Endothelial cell of hepatic sinusoid (primary cell): ENCODE results near the gene TRPM8.

Experiments used
- in situ Hi-C: cut with HindIII; loops from 2 replicates; pipeline ENCODE4 v1.10.0; 2017; ENCODE audit warnings: low sequenced_read_pairs

Gene TRPM8

DNA sequence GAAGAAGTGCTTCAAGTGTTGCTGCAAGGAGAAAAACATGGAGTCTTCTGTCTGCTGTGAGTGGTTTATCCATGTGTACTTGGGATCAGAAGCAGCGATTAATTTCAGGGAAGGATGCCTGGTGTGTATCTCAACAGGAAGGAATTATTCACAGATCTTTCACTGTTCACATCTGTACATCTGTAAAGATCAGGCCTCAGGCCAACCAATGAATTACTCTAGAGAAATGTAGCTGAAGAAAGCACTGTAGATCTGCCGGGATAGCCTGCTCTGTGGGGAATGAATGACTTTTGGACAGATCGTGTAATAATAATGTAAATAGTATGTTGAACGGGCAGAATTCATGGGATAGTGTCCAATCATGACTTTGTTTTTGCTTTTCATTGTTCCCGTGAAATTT, 79.3 kb downstream of the TRPM8 start:
- in situ Hi-C loops, result no loop called here

DNA sequence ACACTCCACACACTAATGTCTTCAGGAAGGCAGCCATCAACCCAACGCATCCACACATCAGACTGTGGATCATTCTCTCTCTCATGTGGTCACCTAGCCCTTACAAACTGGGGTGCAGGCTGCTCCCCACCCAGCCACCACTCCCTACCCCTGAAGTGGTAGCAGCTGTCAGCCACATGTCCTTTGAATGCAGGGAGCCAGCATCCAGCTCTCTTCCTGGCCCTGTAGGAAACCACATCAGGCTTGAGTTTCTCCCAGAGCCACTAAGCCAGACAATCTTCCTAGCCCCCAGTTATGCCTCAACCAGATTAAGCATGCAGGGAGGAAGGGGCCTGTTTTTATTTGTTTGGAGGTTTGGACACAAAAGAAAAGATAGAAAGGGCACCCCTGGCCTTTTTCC, 80.5 kb downstream of the TRPM8 start:
- in situ Hi-C loops, result no loop called here

DNA sequence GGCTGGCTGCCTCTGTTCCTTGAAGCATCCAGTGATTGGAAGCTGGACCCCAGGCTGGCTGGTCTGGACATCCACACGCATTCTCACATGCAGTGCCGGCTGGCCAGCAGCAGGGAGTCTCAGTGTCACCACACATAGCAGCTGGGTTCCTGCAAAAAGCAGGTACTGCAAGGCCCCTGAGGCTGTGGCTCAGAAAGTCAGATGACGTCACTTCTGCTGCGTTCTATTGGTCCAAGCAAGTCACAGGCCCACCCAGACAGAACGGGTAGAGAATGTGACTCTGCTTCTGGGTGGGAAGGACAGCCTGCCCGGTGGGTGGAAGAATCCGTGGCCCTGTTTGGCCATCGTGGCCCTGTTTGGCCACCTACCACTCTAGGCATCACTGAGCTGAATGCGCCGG, 82.0 kb downstream of the TRPM8 start:
- in situ Hi-C loops, result no loop called here

DNA sequence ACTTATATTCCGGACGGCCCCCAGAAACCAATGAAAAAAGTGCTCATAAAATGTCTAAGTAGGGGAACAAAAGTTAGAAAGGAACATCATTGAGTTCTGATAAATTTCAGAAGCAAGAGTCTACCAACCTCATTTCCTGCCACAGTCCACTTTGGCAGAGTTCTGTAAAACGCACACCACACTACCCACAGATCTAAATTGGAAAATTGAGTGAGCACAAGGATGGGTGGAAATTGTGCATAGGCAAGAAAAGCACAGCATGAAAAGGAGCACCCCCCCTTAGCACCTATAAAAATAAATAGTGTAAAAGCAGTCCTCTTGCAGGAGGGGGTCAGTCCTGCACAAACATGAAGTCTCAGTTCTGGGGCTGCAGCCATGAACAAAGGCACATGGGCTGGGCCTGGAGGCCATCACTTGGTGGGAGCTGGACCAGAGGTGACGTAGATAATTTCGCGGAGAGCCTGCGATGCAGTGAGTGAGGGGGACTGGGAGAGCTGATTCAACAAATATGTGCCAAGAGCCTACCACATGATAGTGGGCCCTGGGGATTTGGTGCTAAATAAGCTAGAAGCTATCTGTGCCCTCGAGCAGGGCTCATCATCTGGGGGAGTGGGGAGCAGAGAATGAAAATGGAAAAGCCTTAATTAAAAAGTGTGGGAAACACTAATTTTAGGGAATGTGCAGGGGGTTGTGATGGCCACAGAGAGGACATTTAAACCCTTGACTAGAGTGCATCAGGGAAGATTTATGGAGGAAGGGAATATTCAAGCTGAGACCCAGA, 84.4 kb downstream of the TRPM8 start:
- in situ Hi-C loops, result loop anchor here (25.0 kb wide), 1 partner anchor 511 kb away; no protein-coding TSS in a partner anchor

DNA sequence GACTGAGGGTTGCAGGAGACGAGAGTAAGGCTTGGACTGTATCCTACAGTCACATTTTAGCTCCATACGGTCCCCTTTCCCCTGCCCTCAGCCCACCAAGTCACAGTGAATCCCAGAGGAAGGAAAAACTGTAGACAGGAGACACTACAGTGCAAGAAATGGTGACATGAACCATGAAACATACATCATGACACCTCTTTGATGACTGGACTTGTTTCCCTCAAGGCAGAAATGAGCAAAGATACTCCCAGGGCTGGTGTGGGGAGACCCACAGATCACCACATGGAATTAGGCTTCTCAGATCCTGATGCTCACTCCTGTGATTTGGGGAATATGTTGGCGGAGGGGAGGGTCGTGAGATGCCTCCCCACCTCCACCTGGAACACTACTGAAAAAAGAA, 85.1 kb downstream of the TRPM8 start:
- in situ Hi-C loops, result loop anchor here (25.0 kb wide), 1 partner anchor 510 kb away; no protein-coding TSS in a partner anchor

DNA sequence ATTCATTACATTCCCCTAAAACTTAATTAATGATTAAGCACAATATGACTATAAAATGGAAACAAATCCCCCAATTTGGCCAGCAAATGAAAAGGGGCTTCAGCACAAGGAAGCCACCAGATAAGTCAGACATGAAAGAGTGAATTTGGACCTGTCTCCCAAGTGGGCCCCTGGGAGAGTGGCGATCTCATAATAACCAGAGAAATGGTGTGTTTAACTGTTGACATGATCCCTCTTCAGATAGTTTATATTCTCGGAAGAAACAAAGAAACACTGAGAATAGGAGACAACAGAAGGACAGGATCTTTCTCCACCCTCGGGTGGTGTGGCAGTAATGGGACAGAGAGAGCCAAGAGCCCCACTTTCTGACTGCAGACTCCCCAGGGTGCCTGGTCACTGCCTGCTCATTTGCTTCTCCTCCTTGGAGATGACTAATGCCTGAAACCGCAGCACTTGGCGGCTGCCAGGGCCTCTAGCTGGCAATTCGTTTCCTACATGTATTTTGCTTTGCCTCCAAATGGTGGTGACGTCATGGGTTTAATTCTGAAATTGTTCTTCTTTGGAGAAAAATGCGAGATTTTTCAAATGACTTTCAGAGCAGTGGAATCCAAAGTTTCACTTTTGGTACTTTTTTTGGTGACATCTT, 86.9 kb downstream of the TRPM8 start:
- in situ Hi-C loops, result loop anchor here (25.0 kb wide), 1 partner anchor 508 kb away; no protein-coding TSS in a partner anchor

DNA sequence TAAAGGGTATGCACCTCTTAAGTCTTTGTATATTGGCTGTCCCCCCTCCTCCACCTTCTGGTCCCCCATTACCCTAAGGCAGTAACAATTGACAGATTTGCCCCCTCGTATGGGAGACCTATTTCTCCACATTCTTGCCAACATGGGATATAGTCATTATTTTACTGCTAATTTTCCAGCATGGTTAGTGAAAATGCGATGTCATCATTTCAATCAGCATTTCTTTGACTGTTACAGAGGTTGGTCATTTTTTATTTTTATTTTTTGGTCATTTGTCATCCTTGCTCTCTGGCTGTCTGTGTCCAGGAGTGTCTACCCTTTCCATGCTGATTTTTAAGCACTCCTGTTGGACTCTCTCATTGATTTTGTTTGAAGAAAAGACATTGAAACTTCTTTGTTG, 88.0 kb downstream of the TRPM8 start:
- in situ Hi-C loops, result loop anchor here (5.0 to 25.0 kb wide), 2 partner anchors 102 to 507 kb away; no protein-coding TSS in a partner anchor

DNA sequence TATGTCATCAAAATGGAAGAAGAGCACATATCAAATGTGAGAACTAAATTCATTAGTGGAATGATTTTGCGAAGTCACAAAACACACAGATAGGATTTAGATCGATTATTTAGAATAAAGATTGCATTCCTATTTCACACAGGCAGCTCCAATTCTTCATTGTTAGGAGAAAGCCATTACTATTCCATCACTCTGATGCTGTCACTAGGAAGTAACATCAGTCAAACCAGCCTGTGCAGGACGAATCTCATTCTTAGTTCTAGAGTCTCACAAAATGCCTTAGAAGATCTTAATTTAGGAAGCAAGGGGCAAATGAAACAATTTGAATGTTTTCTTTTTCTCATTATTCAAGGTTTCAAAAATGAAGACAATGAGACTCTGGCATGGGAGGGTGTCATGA, 89.3 kb downstream of the TRPM8 start:
- in situ Hi-C loops, result loop anchor here (5.0 to 25.0 kb wide), 2 partner anchors 101 to 506 kb away; no protein-coding TSS in a partner anchor

DNA sequence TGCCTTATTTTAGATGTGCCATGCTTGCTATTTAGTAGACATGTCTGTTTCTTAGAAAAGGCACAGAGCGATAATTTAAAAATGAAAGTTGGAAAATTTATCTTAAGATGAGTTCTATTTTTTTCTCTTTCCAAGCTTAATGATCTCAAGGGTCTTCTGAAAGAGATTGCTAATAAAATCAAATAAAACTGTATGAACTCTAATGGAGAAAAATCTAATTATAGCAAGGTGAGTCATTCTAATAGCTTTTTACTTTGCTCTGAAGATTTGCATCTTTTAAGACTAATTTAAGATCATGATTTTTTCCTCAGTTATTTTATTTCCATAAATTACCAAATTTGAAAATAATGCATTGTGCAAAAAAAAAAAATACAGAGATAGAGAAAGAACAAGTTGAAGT, 97.3 kb downstream of the TRPM8 start:
- in situ Hi-C loops, result loop anchor here (25.0 kb wide), 1 partner anchor 498 kb away; no protein-coding TSS in a partner anchor

DNA sequence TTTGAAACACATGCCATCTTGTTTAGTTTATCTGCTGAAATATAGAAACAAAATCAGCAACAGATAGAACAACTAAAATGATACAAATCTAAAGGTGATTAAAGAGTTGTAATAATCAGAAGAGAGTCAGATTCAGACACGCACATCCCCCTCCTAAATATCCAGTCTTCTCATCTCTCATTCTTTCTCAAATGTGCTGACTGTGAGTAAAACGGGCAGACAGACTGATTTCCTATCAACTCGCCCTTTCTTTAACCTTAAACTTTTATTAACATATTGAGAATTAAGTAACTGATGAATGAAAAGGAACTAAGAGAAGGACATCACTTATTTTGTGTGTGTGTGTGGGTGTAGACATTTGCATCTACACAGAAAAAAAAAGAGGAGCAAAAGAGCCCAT, 98.7 kb downstream of the TRPM8 start:
- in situ Hi-C loops, result loop anchor here (25.0 kb wide), 1 partner anchor 496 kb away; no protein-coding TSS in a partner anchor

DNA sequence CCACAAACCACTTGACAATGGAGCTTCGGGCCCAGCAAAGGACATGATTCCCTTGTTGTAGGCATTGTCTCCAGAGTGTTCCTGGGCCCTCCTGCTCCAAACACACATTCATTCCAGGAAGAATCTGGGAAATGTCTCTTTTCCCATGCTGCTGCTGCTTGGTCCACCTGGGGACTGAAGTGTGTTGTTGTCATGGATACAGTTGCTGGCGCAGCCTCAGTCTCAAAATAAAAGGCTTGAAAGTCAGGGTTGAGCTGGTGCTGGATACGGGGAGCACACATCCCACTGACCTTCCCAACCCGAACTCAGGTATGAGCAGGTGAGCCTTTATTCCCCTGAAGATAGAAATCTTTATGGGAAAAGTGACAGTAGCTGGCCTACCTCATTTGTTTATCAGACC, 102.7 kb downstream of the TRPM8 start:
- in situ Hi-C loops, result loop anchor here (25.0 kb wide), 1 partner anchor 492 kb away; no protein-coding TSS in a partner anchor

DNA sequence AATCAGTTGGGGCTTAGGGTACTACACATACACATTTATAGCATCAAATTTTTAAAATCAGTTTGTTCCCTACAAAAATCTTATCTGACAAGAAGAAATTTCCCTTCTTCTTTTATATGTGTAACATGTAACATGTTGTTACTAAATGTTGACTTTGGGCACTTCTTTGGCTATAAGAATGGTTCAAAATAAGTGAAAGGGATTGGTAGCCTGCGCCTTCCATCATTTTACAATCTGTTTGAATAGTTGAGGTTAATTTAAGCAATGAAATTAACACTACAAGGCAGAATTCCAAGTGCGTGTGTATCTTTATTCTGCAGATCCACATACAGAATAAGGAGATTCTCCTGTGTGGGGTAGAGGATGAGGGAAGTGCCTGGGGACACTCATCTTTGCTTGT, 103.2 kb downstream of the TRPM8 start:
- in situ Hi-C loops, result loop anchor here (25.0 kb wide), 1 partner anchor 492 kb away; no protein-coding TSS in a partner anchor

DNA sequence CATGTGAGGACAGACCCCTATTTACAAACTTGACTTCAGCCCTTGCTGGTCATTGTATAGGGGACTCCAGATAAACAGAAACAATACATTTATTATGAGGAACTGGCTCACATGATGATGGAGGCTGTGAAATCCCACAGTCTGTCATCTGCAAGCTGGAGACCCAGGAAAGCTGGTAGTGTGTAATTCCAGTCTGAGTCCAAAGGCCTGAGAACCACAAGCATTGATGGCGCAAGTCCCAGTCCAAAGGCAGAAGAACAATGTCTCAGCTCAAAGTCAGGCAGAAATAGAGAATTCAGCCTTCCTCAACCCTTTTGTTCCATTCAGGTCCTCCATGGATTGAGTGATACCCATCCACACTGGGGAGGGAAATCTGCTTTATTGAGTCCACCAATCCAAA, 105.3 kb downstream of the TRPM8 start:
- in situ Hi-C loops, result loop anchor here (25.0 kb wide), 1 partner anchor 490 kb away; no protein-coding TSS in a partner anchor

DNA sequence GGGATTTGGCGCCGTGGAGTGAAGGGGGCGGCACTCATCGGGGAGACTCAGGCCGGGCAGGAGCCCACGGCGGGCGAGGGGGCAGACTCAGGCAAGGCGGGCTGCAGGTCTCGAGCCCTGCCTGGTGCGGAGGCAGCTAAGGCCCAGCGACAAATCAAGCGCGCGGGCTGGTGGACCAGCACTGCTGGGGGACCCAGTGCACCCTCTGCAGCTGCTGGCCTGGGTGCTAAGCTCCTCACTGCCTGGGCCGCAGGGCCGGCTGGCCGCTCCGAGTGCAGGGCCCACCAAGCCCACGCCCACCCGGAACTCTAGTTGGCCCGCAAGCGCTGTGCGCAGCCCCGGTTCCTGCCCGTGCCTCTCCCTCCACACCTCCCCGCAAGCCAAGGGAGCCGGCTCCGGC, 107.1 kb downstream of the TRPM8 start:
- in situ Hi-C loops, result loop anchor here (25.0 kb wide), 1 partner anchor 488 kb away; no protein-coding TSS in a partner anchor

DNA sequence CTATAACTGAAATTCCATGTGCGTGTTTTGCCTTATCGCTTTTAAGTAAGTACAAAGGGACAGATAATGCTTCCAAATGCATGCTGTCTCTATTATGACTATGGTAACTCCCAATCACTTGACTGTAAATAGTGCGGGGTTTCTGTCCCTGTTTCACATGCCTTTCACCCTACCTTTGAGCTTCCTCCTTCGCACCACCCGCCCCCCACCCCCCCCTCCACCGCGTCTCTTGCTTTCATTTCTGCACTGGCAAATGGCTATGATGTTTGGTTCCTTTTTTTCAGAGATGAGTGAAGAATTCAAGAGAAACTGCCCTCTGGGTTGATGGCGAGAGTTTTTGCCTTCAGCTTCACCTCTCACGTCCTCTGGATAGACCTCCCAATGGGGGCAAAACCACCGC, 108.3 kb downstream of the TRPM8 start:
- in situ Hi-C loops, result loop anchor here (5.0 kb wide), 1 partner anchor 42 kb away; no protein-coding TSS in a partner anchor

DNA sequence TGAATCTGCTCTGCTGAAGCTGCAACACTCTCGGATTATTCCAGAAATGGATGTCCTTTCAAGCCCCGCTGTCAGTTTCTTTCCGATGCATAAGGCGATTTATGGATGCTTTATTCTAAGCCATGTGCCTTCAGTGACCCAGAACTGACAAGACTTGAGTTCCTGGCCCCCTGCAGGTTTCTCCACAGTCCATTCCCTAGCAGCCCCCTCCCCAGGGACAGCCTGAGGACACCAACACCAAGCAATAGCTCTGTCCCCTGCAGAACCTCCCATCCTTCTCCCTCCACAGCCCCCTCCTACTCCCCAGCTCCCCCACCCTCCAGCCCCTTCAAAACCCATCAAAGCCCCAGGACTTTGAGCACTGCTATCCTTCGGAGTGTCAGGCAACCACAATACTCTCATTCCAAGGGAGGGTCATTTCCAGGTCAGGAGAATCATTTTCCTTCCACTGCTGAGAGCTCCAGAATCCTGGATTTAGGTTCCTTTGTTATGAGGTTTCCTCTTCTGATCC, 108.8 kb downstream of the TRPM8 start:
- in situ Hi-C loops, result loop anchor here (5.0 kb wide), 1 partner anchor 41 kb away; no protein-coding TSS in a partner anchor

DNA sequence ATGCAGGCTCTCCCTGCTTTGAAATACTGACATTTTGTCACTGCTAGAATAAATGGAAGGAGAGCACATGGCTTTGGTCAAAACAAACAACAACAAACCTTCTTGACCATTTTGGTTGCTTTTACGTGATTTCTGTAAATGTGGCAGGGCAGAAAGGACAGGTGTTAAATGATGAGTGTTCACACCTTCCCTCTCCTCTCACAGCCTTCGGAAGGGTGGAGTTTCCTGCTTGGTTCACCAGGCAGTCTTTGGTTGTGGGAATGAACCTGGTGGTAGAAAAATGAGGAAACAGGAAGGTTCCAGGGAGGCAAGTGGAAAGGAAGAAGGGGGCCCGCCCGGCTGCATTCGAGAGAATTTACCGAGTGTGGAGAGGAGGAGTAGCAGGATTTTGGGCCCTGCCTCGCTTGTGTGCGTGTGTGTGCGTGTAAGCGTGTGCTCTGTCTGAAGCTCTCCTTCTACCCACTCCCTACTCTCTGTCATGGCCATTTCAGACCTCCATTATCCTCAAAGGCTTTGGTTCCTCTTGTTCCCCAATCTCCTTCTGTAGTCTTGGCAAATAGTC, 109.6 kb downstream of the TRPM8 start:
- in situ Hi-C loops, result loop anchor here (5.0 kb wide), 1 partner anchor 41 kb away; no protein-coding TSS in a partner anchor

DNA sequence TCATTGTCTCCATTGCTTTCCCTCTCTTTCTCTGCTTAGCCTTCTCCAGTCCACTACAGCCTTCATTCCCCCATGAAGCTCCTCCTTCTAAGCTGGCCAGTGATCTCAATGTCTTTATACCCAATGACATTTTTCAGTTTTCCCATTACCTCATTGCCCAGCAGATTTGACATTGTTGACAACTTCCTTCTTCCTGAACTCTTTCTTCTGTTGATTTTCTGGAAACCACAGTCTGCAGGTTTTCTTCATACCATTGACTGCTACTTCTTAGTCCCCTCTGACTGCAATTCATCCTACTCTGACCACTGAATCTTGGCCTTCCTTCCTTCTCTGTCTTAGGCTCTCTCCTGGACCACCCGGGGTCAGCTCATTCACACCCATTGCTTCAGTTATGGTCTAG, 110.5 kb downstream of the TRPM8 start:
- in situ Hi-C loops, result loop anchor here (5.0 kb wide), 1 partner anchor 40 kb away; no protein-coding TSS in a partner anchor

DNA sequence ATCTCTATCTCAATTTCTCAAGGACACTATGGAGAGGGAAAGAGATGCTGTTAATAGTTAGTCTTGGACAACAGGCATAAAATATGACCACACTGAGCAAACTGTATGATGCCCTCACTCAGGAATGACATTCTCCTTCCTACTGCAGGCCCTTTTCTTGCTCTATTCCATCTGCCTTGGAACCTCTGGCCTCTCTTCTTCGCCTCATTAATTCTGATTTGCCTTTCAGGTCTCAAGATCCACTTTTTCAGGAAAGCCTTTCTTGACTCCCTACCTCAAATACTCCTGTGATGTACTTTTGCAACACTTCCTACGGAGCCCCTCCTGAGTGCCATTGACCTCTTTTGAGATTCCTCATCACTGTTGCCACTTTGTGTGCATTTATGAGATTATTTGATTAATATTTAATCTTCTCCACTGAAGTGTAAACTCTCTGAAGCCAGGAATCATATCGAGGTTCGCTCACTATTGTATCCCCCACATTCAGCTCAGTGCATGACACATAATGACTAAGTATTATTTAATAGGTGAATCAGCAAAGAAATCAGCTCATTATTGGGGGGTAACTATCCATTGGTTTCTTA, 112.1 kb downstream of the TRPM8 start:
- in situ Hi-C loops, result loop anchor here (5.0 kb wide), 1 partner anchor 38 kb away; no protein-coding TSS in a partner anchor

DNA sequence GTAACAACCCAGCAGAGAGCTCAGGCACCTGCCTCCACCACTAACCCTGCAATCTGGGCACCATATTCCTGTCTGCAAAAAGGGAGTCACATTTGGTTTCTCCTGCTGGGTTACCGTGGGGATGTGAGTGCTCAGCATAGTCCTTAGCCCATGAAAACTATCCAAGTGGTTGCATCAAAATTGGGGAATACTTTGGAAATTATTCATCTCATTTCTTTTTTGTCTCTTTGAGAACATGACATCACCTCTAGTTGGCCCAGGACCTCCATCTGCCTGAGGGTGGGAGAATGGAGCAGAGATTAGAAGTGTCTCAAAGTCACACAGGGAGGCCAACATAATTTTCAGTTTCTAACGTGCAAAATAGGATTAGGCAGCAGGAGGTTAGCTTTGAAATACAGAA, 114.0 kb downstream of the TRPM8 start:
- in situ Hi-C loops, result no loop called here
